H1 (cell line): ENCODE results near the gene ASF1B. TPM values are rescaled to one million over a fixed set of nuclear protein-coding genes. Genes with fewer than 3 reads are reported as not detected.

Experiments used
- CTCF ChIA-PET: fragments of 300-600 bp; sonication (Branson Sonifier 250); formaldehyde crosslinking; loops from one replicate; lab custom pipeline; 2021; ENCODE audit not compliant: partially characterized antibody; lab: Charles Lee
- POLR2A ChIA-PET: fragments of 300-600 bp; sonication (Branson Sonifier 250); formaldehyde crosslinking; loops from one replicate; lab custom pipeline; 2021; ENCODE audit warnings: inconsistent platforms; ENCODE audit not compliant: partially characterized antibody; lab: Charles Lee
- DNase-seq, 2 experiments: peaks; one replicate each; pipeline versions ENCODE4 v3.0.0 to v3.0.0-alpha.2; 2010 to 2022; ENCODE audit warnings: low spot score in 2 of 2, low read depth in 1 of 2, mixed read lengths in 1 of 2
- FAIRE-seq: peaks from 2 replicates; lab custom pipeline; 2011; peaks lifted over from hg19 to GRCh38; lab: Jason Lieb, UNC
- H2AFZ ChIP-seq: 2 replicates; pipeline ENCODE4 v1.8.1; 2012; ENCODE audit warnings: low read length, inconsistent platforms
- H2AK5ac ChIP-seq: 2 replicates; pipeline ENCODE4 v1.6.1; 2013; ENCODE audit warnings: low read depth, low read length
- H2BK120ac ChIP-seq: replicated peaks from 2 replicates; pipeline ENCODE3; 2013; ENCODE audit warnings: low read depth, low read length, inconsistent platforms
- H2BK12ac ChIP-seq: 2 replicates; pipeline ENCODE4 v1.6.1; 2013; ENCODE audit warnings: low read depth, low read length
- H2BK15ac ChIP-seq: 2 replicates; pipeline ENCODE4 v1.6.1; 2013; ENCODE audit warnings: low read length
- H2BK20ac ChIP-seq: 2 replicates; pipeline ENCODE4 v1.6.1; 2013; ENCODE audit warnings: low read length
- H2BK5ac ChIP-seq: 2 replicates; pipeline ENCODE4 v1.6.1; 2013; ENCODE audit warnings: low read depth, low read length
- H3K14ac ChIP-seq: 2 replicates; pipeline ENCODE4 v1.6.1; 2013; ENCODE audit warnings: inconsistent platforms; ENCODE audit not compliant: insufficient read length
- H3K18ac ChIP-seq: 2 replicates; pipeline ENCODE4 v1.6.1; 2013; ENCODE audit warnings: low read length; ENCODE audit errors: extremely low read depth
- H3K23ac ChIP-seq: 2 replicates; pipeline ENCODE4 v1.6.1; 2013; ENCODE audit warnings: inconsistent platforms; ENCODE audit not compliant: insufficient read length
- H3K23me2 ChIP-seq: 2 replicates; pipeline ENCODE4 v1.6.1; 2013; ENCODE audit warnings: low read depth, low read length
- H3K27ac ChIP-seq: 2 replicates; pipeline ENCODE4 v1.6.1; 2011; ENCODE audit warnings: low read depth, low read length, inconsistent platforms
- H3K27me3 ChIP-seq, 4 experiments: replicated peaks in 1 of 4; 1 replicate in 1 of 4; 2 replicates in 3 of 4; pipeline versions ENCODE4 v1.6.1 to v1.8.1; 2011 to 2013; ENCODE audit warnings: low read length in 3 of 4, mild to moderate bottlenecking in 3 of 4, inconsistent platforms in 2 of 4, mixed read lengths in 2 of 4, moderate library complexity in 1 of 4; ENCODE audit not compliant: control insufficient read depth in 3 of 4, insufficient read depth in 3 of 4; ENCODE audit errors: extremely low read depth in 1 of 4
- H3K36me3 ChIP-seq, 4 experiments: 2 replicates each; pipeline versions ENCODE4 v1.6.1 to v1.8.1; 2011 to 2013; ENCODE audit warnings: mild to moderate bottlenecking in 4 of 4, low read length in 3 of 4, moderate library complexity in 2 of 4, control low read depth in 1 of 4, inconsistent platforms in 1 of 4; ENCODE audit not compliant: insufficient read depth in 4 of 4, control insufficient read depth in 2 of 4
- H3K4ac ChIP-seq: replicated peaks from 2 replicates; pipeline ENCODE3; 2013; ENCODE audit warnings: low read length, low read depth, mixed read lengths, inconsistent platforms; ENCODE audit not compliant: insufficient read length
- H3K4me1 ChIP-seq, 4 experiments: replicated peaks in 1 of 4; 1 replicate in 1 of 4; 2 replicates in 3 of 4; pipeline versions ENCODE4 v1.6.1 to v1.8.1; 2011 to 2013; ENCODE audit warnings: low read length in 3 of 4, inconsistent platforms in 2 of 4, mixed read lengths in 1 of 4; ENCODE audit not compliant: insufficient read depth in 4 of 4, control insufficient read depth in 3 of 4
- H3K4me2 ChIP-seq, 2 experiments: 2 replicates each; pipeline versions ENCODE4 v1.6.1 to v1.8.1; 2011 to 2013; ENCODE audit warnings: low read depth in 2 of 2, low read length in 2 of 2, control low read depth in 1 of 2, inconsistent platforms in 1 of 2, mild to moderate bottlenecking in 1 of 2; ENCODE audit not compliant: insufficient read depth in 1 of 2
- H3K4me3 ChIP-seq, 4 experiments: fragments of 200-600, 300-600 bp in 1 of 4; sonication (generic), shearing (Covaris generic), sonication (Bioruptor Twin) in 1 of 4; 2 replicates each; pipeline versions ENCODE4 v1.5.1 to v1.8.1; 2011 to 2016; ENCODE audit warnings: low read length in 4 of 4, low read depth in 3 of 4, control low read depth in 2 of 4, inconsistent platforms in 2 of 4, mild to moderate bottlenecking in 2 of 4, mixed read lengths in 1 of 4, moderate library complexity in 1 of 4; ENCODE audit not compliant: insufficient read depth in 2 of 4; ENCODE audit errors: extremely low read depth in 1 of 4
- H3K56ac ChIP-seq: replicated peaks from 2 replicates; pipeline ENCODE3; 2013; ENCODE audit warnings: low read depth, mild to moderate bottlenecking, mixed read lengths, low read length, inconsistent platforms; ENCODE audit not compliant: insufficient read length
- H3K79me1 ChIP-seq: 2 replicates; pipeline ENCODE4 v1.6.1; 2013; ENCODE audit warnings: low read depth, low read length, control low read depth
- H3K79me2 ChIP-seq, 2 experiments: 2 replicates each; pipeline versions ENCODE4 v1.6.1 to v1.8.1; 2012 to 2013; ENCODE audit warnings: low read length in 2 of 2, mild to moderate bottlenecking in 2 of 2, inconsistent platforms in 1 of 2; ENCODE audit not compliant: insufficient read depth in 2 of 2, control insufficient read depth in 1 of 2
- H3K9ac ChIP-seq, 4 experiments: replicated peaks in 1 of 4; 1 replicate in 1 of 4; 2 replicates in 3 of 4; pipeline versions ENCODE4 v1.6.1 to v1.8.1; 2011 to 2013; ENCODE audit warnings: low read depth in 3 of 4, low read length in 3 of 4, control low read depth in 2 of 4, mild to moderate bottlenecking in 2 of 4, moderate library complexity in 2 of 4, inconsistent platforms in 1 of 4; ENCODE audit errors: extremely low read depth in 1 of 4
- H3K9me3 ChIP-seq, 2 experiments: 2 replicates each; pipeline versions ENCODE4 v1.6.1 to v1.8.1; 2012 to 2013; ENCODE audit warnings: mild to moderate bottlenecking in 2 of 2, moderate library complexity in 2 of 2, control low read depth in 1 of 2, inconsistent platforms in 1 of 2, low read depth in 1 of 2, low read length in 1 of 2, mixed read lengths in 1 of 2; ENCODE audit not compliant: insufficient read depth in 2 of 2
- H4K20me1 ChIP-seq, 2 experiments: replicated peaks in 1 of 2; 2 replicates each; pipeline versions ENCODE3 to v1.8.1; 2011 to 2013; ENCODE audit warnings: inconsistent platforms in 2 of 2, low read length in 2 of 2, mild to moderate bottlenecking in 1 of 2; ENCODE audit not compliant: insufficient read depth in 2 of 2, control insufficient read depth in 1 of 2
- H4K5ac ChIP-seq: 2 replicates; pipeline ENCODE4 v1.6.1; 2013; ENCODE audit warnings: low read length, low read depth, mixed read lengths, inconsistent platforms; ENCODE audit not compliant: insufficient read length
- H4K8ac ChIP-seq: 2 replicates; pipeline ENCODE4 v1.8.0; 2013; ENCODE audit warnings: mild to moderate bottlenecking, moderate library complexity, low read length, inconsistent platforms; ENCODE audit not compliant: insufficient read depth; ENCODE audit errors: extremely low read depth
- H4K91ac ChIP-seq: replicated peaks from 2 replicates; pipeline ENCODE3; 2013; ENCODE audit warnings: low read length, mixed read lengths, inconsistent platforms; ENCODE audit not compliant: insufficient read length
- CBX8 ChIP-seq: fragments of 300-800, 300-1000 bp; sonication (generic); IDR thresholded peaks from 2 replicates; pipeline ENCODE4 v1.7.1; 2016; ENCODE audit warnings: low read depth, low read length, borderline replicate concordance
- CHD1 ChIP-seq: IDR thresholded peaks from 2 replicates; pipeline ENCODE4 v1.6.1; 2012; ENCODE audit warnings: low read depth, low read length, improper control_type of control experiment
- CHD2 ChIP-seq: IDR thresholded peaks from 2 replicates; pipeline ENCODE4 v1.6.1; 2012; ENCODE audit warnings: low read length, improper control_type of control experiment
- EZH2 ChIP-seq: fragments of 200-600 bp; sonication (generic); IDR thresholded peaks from 2 replicates; pipeline ENCODE4 v1.7.1; 2012; ENCODE audit warnings: low read depth, mild to moderate bottlenecking, moderate library complexity, low read length, inconsistent platforms; ENCODE audit not compliant: severe bottlenecking
- HDAC2 ChIP-seq, 2 experiments: fragments of 300-600 bp in 1 of 2; sonication (generic) in 1 of 2; IDR thresholded peaks; 2 replicates each; pipeline ENCODE4 v1.6.1; 2011 to 2012; ENCODE audit warnings: low read depth in 2 of 2, low read length in 2 of 2, mild to moderate bottlenecking in 2 of 2, moderate library complexity in 2 of 2, borderline replicate concordance in 1 of 2, inconsistent platforms in 1 of 2
- JUND ChIP-seq: IDR thresholded peaks from 2 replicates; pipeline ENCODE4 v1.6.1; 2011; ENCODE audit warnings: mild to moderate bottlenecking, improper control_type of control experiment, low read length
- KDM4A ChIP-seq: IDR thresholded peaks from one replicate; pipeline ENCODE4 v1.7.1; 2012; ENCODE audit warnings: low read depth, mild to moderate bottlenecking, moderate library complexity, low read length, inconsistent platforms; ENCODE audit not compliant: severe bottlenecking
- NRF1 ChIP-seq: IDR thresholded peaks from 2 replicates; pipeline ENCODE4 v1.6.1; 2011; ENCODE audit warnings: mild to moderate bottlenecking, low read depth, low read length, improper control_type of control experiment
- POLR2AphosphoS5 ChIP-seq: IDR thresholded peaks from 2 replicates; pipeline ENCODE4 v1.6.1; 2011; ENCODE audit warnings: low read depth, low read length
- SAP30 ChIP-seq: fragments of 300-600 bp; sonication (generic); IDR thresholded peaks from 2 replicates; pipeline ENCODE4 v1.7.1; 2012; ENCODE audit warnings: low read length, moderate library complexity, mild to moderate bottlenecking, inconsistent platforms; ENCODE audit not compliant: insufficient read depth, insufficient replicate concordance
- SP1 ChIP-seq: IDR thresholded peaks from 2 replicates; pipeline ENCODE4 v1.6.1; 2011; ENCODE audit warnings: low read depth, low read length
- TAF1 ChIP-seq: IDR thresholded peaks from 2 replicates; pipeline ENCODE4 v1.6.1; 2011; ENCODE audit warnings: mild to moderate bottlenecking, low read depth, low read length
- WGBS, 2 experiments: shearing (Covaris generic) in 1 of 2; methylation state at CpG; one replicate each; pipeline versions ENCODE4 v1.1.6 to v1.1.7; 2013 to 2015; ENCODE audit warnings: low lambda C conversion rate in 2 of 2, mixed read lengths in 2 of 2, inconsistent platforms in 1 of 2, low coverage in 1 of 2, missing lambda C conversion rate in 1 of 2; ENCODE audit not compliant: insufficient replicate concordance in 2 of 2, insufficient coverage in 1 of 2, insufficient read length in 1 of 2; ENCODE audit errors: extremely low coverage in 1 of 2, missing lambda C conversion rate in 1 of 2; 5-methylcytosine and 5-hydroxymethylcytosine counted together
- polyA plus RNA-seq, 7 experiments: library from polyadenylated mRNA; depleted of rRNA in 3 of 7; stranded (reverse) in 5 of 7; unstranded in 2 of 7; fragments of >200 nt in 5 of 7; fragments of 200-250 nt in 2 of 7; gene quantifications; 1 replicate in 5 of 7; 2 replicates in 1 of 7; 4 replicates in 1 of 7; pipeline versions ENCODE4 v1.2.1 to v1.2.3, GENCODE V29; 2011 to 2013; ENCODE audit warnings: missing spikeins in 2 of 7, mixed read lengths in 2 of 7
- total RNA-seq: library from RNA; stranded (reverse); fragmentation: NEBNext Ultra II Directional; extraction: Animal tissue kit (Norgen Biotek cat#: 25700); gene quantifications from 2 replicates; pipeline ENCODE4 v1.2.1, GENCODE V29; 2021

The ASF1B gene
- total and polyA plus RNA-seq, 2 of the 8 experiments (the other 6 are each of a cell fraction or from before 2014, with no cell fraction given) = 32.6 to 59.2 TPM

DNA sequence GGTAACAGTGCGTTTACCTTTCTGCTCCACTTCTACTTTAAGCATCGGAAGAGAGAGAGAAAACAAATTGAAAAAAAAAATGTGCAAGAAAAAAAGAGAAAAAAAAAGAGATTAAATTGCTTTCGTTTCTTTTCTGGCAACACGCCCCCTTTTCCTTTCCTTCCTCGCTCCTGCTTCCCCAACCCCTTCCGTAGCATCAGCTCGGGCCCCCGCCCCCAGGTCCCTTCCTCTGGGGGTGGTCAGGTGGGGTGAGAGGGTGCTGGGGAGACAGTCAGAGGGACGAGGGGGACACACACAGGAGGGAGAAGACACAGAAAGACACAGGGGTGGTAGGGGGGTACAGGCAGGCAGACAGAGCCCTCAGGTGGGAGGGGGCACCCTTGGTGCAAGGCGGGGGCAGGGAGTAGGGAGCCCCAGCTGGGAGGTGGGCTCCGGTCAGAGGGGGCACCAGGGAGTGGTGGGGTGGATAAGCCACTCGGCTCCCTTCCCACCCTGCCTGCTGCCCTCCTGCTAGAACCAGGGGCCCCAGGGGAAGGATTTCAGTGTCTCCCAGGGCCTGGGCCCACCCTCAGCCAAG lies 30.7 kb upstream of the ASF1B start:
- Histone ChIP-seq H3K56ac (no peak overlapping the region), H3K9me3 (no peaks in the 10 kb centered on the region), H4K5ac (no peak overlapping the region), H2AK5ac (no peak overlapping the region), H3K36me3 (peaks cover 18 to 49% (median 35%) of the 10 kb centered on the region in 4 experiments; a peak in 7 of 8 replicates), H3K4me1 (peaks cover 0 to 7% (median 4%) of the 10 kb centered on the region in 4 experiments; a peak in 3 of 7 replicates), H3K9ac (0 out of 7 replicates have a peak overlapping the region, but pooled peaks of 1 of the 4 experiments have one; percentile 22), H3K4me3 (no peak overlapping the region), H3K79me2 (no peaks in the 10 kb centered on the region), H3K27me3 (no peaks in the 10 kb centered on the region), H3K4me2 (no peak overlapping the region), H2BK5ac (no peak overlapping the region; the same call in 1 of the 2 replicates), H3K4ac (no peak overlapping the region), H4K8ac (no peak overlapping the region; the same call in 1 of the 2 replicates), H2BK120ac (no peak overlapping the region), H3K23me2 (no peaks in the 10 kb centered on the region), H2AFZ (no peak overlapping the region), H2BK15ac (no peak overlapping the region), H3K14ac (no peak overlapping the region), H2BK20ac (no peak overlapping the region), H3K79me1 (peaks cover 4% of the 10 kb centered on the region; the same call in 1 of the 2 replicates), H2BK12ac (no peak overlapping the region), H3K23ac (no peak overlapping the region), H3K18ac (no peak overlapping the region), H4K91ac (no peak overlapping the region), H3K27ac (no peak overlapping the region), H4K20me1 (peaks cover 4 to 21% of the 10 kb centered on the region in 2 experiments)
- DNase-seq = no peak
- 88% methylated on average over 4 of the region's 12 CpGs; no CpG with 5 or more reads in 1 of the 2 experiments for WGBS, 2 experiments
- no peak for FAIRE-seq
- CTCF ChIA-PET = interaction anchor here (1.5 to 1.7 kb wide), 2 partner anchors 20 to 181 kb away, joined by 4 read pairs; no protein-coding TSS in a partner anchor
- POLR2A ChIA-PET = interaction anchor here (0.8 to 3.6 kb wide), 5 partner anchors 9 to 35 kb away, joined by 3 to 20 read pairs (median 3); no protein-coding TSS in a partner anchor
- TF ChIP-seq JUND = no peak
- no peak for TF ChIP-seq TAF1
- TF ChIP-seq CHD2 = no peak
- no peak for TF ChIP-seq POLR2AphosphoS5
- no peak for TF ChIP-seq SAP30
- no peak for TF ChIP-seq KDM4A
- TF ChIP-seq SP1 = no peak
- TF ChIP-seq CBX8 = no peak
- no peak for TF ChIP-seq EZH2
- TF ChIP-seq NRF1 = no peak
- no peak for TF ChIP-seq HDAC2 (IDR thresholded peaks at IDR 0.05; ENCODE audit: borderline replicate concordance in 1 of 2, low read depth in 2 of 2, low read length in 2 of 2)
- TF ChIP-seq CHD1 = no peak
